Liver (tissue), 9 donors: ENCODE data around the gene CDC16. TPM values are rescaled to one million over a fixed set of nuclear protein-coding genes. Genes with fewer than 3 reads are reported as not detected.
"Not testable (repeated sequence)": the region's sequence is repeated elsewhere in the genome, so short reads cannot be mapped to it uniquely, and the experiment has no call there.

ENCODE experiments used
- DNase-seq: peaks from one replicate; pipeline ENCODE4 v3.0.0-alpha.2; 2017; ENCODE audit warnings: low spot score
- H3K27ac ChIP-seq, 2 donors: one replicate each; pipeline ENCODE4 v1.7.0; 2013; ENCODE audit warnings: inconsistent platforms in 2 of 2, low read length in 2 of 2, control low read depth in 1 of 2, low read depth in 1 of 2, mild to moderate bottlenecking in 1 of 2
- H3K27me3 ChIP-seq, 4 donors: one replicate each; pipeline versions ENCODE4 v1.6.1 to v1.7.0; 2013; ENCODE audit warnings: low read length in 3 of 4, inconsistent platforms in 1 of 4, mild to moderate bottlenecking in 1 of 4, moderate library complexity in 1 of 4; ENCODE audit not compliant: control insufficient read depth in 4 of 4, insufficient read depth in 4 of 4
- H3K36me3 ChIP-seq, 4 donors: one replicate each; pipeline versions ENCODE4 v1.6.1 to v1.7.0; 2013; ENCODE audit warnings: low read length in 3 of 4, mild to moderate bottlenecking in 3 of 4, low read depth in 1 of 4, moderate library complexity in 1 of 4; ENCODE audit not compliant: control insufficient read depth in 4 of 4, insufficient read depth in 3 of 4
- H3K4me1 ChIP-seq, 4 donors: one replicate each; pipeline versions ENCODE4 v1.6.1 to v1.7.0; 2013; ENCODE audit warnings: low read length in 3 of 4, mild to moderate bottlenecking in 3 of 4, moderate library complexity in 1 of 4; ENCODE audit not compliant: control insufficient read depth in 4 of 4, insufficient read depth in 4 of 4
- H3K4me3 ChIP-seq, 3 donors: one replicate each; pipeline versions ENCODE4 v1.6.1 to v1.7.0; 2013; ENCODE audit warnings: low read length in 3 of 3, control low read depth in 1 of 3, low read depth in 1 of 3, mild to moderate bottlenecking in 1 of 3
- H3K9ac ChIP-seq, 2 donors: one replicate each; pipeline ENCODE4 v1.7.0; 2013; ENCODE audit warnings: low read length in 2 of 2, mild to moderate bottlenecking in 2 of 2, moderate library complexity in 2 of 2, control low read depth in 1 of 2, low read depth in 1 of 2
- H3K9me3 ChIP-seq, 4 donors: one replicate each; pipeline versions ENCODE4 v1.6.1 to v1.7.0; 2013; ENCODE audit warnings: low read length in 3 of 4; ENCODE audit not compliant: control insufficient read depth in 4 of 4
- ATF3 ChIP-seq: IDR thresholded peaks from 2 replicates; pipeline ENCODE4 v1.6.1; 2016; ENCODE audit warnings: antibody characterized with exemption
- CTCF ChIP-seq: fragments of 150-350 bp; IDR thresholded peaks from 2 replicates; pipeline ENCODE4 v1.5.1; 2017; ENCODE audit warnings: improper control_type of control experiment, low read depth, low read length; ENCODE audit not compliant: missing input control
- EGR1 ChIP-seq, 2 donors: IDR thresholded peaks; 2 replicates each; pipeline ENCODE4 v1.6.1; 2016 to 2018; ENCODE audit warnings: antibody characterized with exemption in 2 of 2, low read depth in 2 of 2
- FOXA1 ChIP-seq: IDR thresholded peaks from 2 replicates; pipeline ENCODE4 v1.6.1; 2016; ENCODE audit warnings: antibody characterized with exemption
- FOXA2 ChIP-seq: IDR thresholded peaks from 2 replicates; pipeline ENCODE4 v1.6.1; 2016; ENCODE audit warnings: antibody characterized with exemption
- GABPA ChIP-seq, 2 donors: IDR thresholded peaks in 1 of 2; conservative IDR thresholded peaks in 1 of 2; 2 replicates each; pipeline ENCODE4 v1.6.1; 2016; ENCODE audit warnings: antibody characterized with exemption in 2 of 2, mild to moderate bottlenecking in 1 of 2, moderate library complexity in 1 of 2
- HNF4A ChIP-seq, 2 donors: conservative IDR thresholded peaks; 2 replicates each; pipeline ENCODE4 v1.6.1; 2016; ENCODE audit warnings: antibody characterized with exemption in 2 of 2, mild to moderate bottlenecking in 2 of 2
- HNF4G ChIP-seq: IDR thresholded peaks from 2 replicates; pipeline ENCODE4 v1.6.1; 2016; ENCODE audit warnings: antibody characterized with exemption
- JUND ChIP-seq, 2 donors: IDR thresholded peaks; 2 replicates each; pipeline ENCODE4 v1.6.1; 2016; ENCODE audit warnings: antibody characterized with exemption in 2 of 2
- MAX ChIP-seq: IDR thresholded peaks from 2 replicates; pipeline ENCODE4 v1.6.1; 2016; ENCODE audit warnings: antibody characterized with exemption
- NR2F2 ChIP-seq: IDR thresholded peaks from 2 replicates; pipeline ENCODE4 v1.6.1; 2016; ENCODE audit warnings: antibody characterized with exemption
- RAD21 ChIP-seq, 2 donors: IDR thresholded peaks; 2 replicates each; pipeline ENCODE4 v1.6.1; 2016; ENCODE audit warnings: antibody characterized with exemption in 2 of 2, mild to moderate bottlenecking in 2 of 2
- REST ChIP-seq: IDR thresholded peaks from 2 replicates; pipeline ENCODE4 v1.6.1; 2016; ENCODE audit warnings: antibody characterized with exemption, mild to moderate bottlenecking
- RXRA ChIP-seq, 2 donors: IDR thresholded peaks; 2 replicates each; pipeline ENCODE4 v1.6.1; 2017 to 2018; ENCODE audit warnings: antibody characterized with exemption in 2 of 2, mild to moderate bottlenecking in 1 of 2
- SP1 ChIP-seq: IDR thresholded peaks from 2 replicates; pipeline ENCODE4 v1.6.1; 2018; ENCODE audit warnings: antibody characterized with exemption, mild to moderate bottlenecking
- TAF1 ChIP-seq: conservative IDR thresholded peaks from 2 replicates; pipeline ENCODE4 v1.6.1; 2016; ENCODE audit warnings: antibody characterized with exemption, mild to moderate bottlenecking
- YY1 ChIP-seq: IDR thresholded peaks from 2 replicates; pipeline ENCODE4 v1.6.1; 2016; ENCODE audit warnings: antibody characterized with exemption, mild to moderate bottlenecking
- ZBTB33 ChIP-seq: IDR thresholded peaks from 2 replicates; pipeline ENCODE4 v1.6.1; 2016; ENCODE audit warnings: antibody characterized with exemption
- WGBS: extraction: QIAGEN DNeasy Blood & Tissue Kit; methylation state at CpG from one replicate; pipeline ENCODE4 v1.1.7; 2013; 5-methylcytosine and 5-hydroxymethylcytosine counted together
- polyA plus RNA-seq, 2 donors: library from polyadenylated mRNA; stranded (reverse) in 1 of 2; unstranded in 1 of 2; fragments of 200-250 nt in 1 of 2; fragments of >200 nt in 1 of 2; fragmentation: Nextera tagmentation in 1 of 2; extraction: Ambion mirVana in 1 of 2; gene quantifications; one replicate each; pipeline versions ENCODE4 v1.2.1 to v1.2.3, GENCODE V29; 2013 to 2015
- total RNA-seq, 2 donors: library from RNA; depleted of rRNA; stranded (reverse); fragments of >200 nt; gene quantifications; one replicate each; pipeline ENCODE4 v1.2.3, GENCODE V29; 2014
- donor health status: healthy.
- donor health status: healthy.
- donor health status: healthy.
- donor health status: healthy.
- donor health status: healthy.

CDC16 gene
- total and polyA plus RNA-seq, 4 donors, result 23.0 to 38.7 (median 30.8) TPM

- DNase-seq, result no peak
- H3K27ac ChIP-seq, result no peak overlapping the region
- no peak overlapping the region for H3K9ac ChIP-seq
- no peaks in the 10 kb centered on the region for H3K9me3 ChIP-seq
- no peak overlapping the region for H3K4me3 ChIP-seq
- H3K27me3 ChIP-seq, result no peaks in the 10 kb centered on the region
- no peaks in the 10 kb centered on the region for H3K4me1 ChIP-seq
- TF ChIP-seq CTCF (no peak), YY1 (no peak), FOXA1 (no peak), FOXA2 (no peak)
- peaks cover 12 to 79% (median 71%) of the 10 kb centered on the region in 4 donors for H3K36me3 ChIP-seq
- WGBS, result 83% methylated on average over 5 of the region's 5 CpGs
Observed at GRCh38 chr13:114263578-114263977, 28.9 kb downstream of the CDC16 start.

- H3K4me3 ChIP-seq, DNase-seq, H3K9ac ChIP-seq, H3K9me3 ChIP-seq, H3K27me3 ChIP-seq, H3K4me1 ChIP-seq, H3K27ac ChIP-seq: not testable (repeated sequence)
- H3K36me3 ChIP-seq, result peaks cover 11 to 82% (median 73%) of the 10 kb centered on the region in 4 donors
- WGBS, result 98% methylated on average over 13 of the region's 13 CpGs
Observed at GRCh38 chr13:114264313-114264712, 29.6 kb downstream of the CDC16 start.

GRCh38 chr13:114264886-114265611, 30.4 kb downstream of the CDC16 start:
- no peak overlapping the region for H3K27ac ChIP-seq
- H3K36me3 ChIP-seq, result peaks cover 11 to 79% (median 68%) of the 10 kb centered on the region in 4 donors
- H3K9ac ChIP-seq, result no peak overlapping the region
- H3K9me3 ChIP-seq, result no peaks in the 10 kb centered on the region
- no peak for DNase-seq
- no peaks in the 10 kb centered on the region for H3K27me3 ChIP-seq
- TF ChIP-seq HNF4G, result no peak
- no peak for TF ChIP-seq HNF4A (conservative IDR thresholded peaks at IDR 0.05)
- no peak for TF ChIP-seq CTCF
- TF ChIP-seq GABPA (IDR thresholded peaks at IDR 0.05 in 1 of 2, conservative IDR thresholded peaks at IDR 0.05 in 1 of 2), result no peak
- no peak for TF ChIP-seq YY1
- no peak for TF ChIP-seq FOXA2
- no peak for TF ChIP-seq FOXA1
- no peak for TF ChIP-seq NR2F2
- TF ChIP-seq RAD21 (IDR thresholded peaks at IDR 0.05), result no peak
- no peak for TF ChIP-seq JUND (IDR thresholded peaks at IDR 0.05)
- TF ChIP-seq TAF1, result no peak
- TF ChIP-seq EGR1 (IDR thresholded peaks at IDR 0.05; ENCODE audit: low read depth in 2 of 2), result no peak
- TF ChIP-seq ATF3, result no peak
- no peak for TF ChIP-seq SP1
- TF ChIP-seq ZBTB33, result no peak
- TF ChIP-seq RXRA (IDR thresholded peaks at IDR 0.05), result no peak
- TF ChIP-seq MAX, result no peak
- no peak for TF ChIP-seq REST
- no peaks in the 10 kb centered on the region for H3K4me1 ChIP-seq
- no peak overlapping the region for H3K4me3 ChIP-seq
- 95% methylated on average over 8 of the region's 8 CpGs for WGBS
